Activated CD8-positive, alpha-beta memory T cell treated with anti-CD3 and anti-CD28 coated beads for 4 hours (primary cell): ENCODE data around the gene MC1R.

ENCODE experiments used
- DNase-seq, 2 donors: peaks; one replicate each; pipeline ENCODE4 v3.0.0-alpha.2; 2020; ENCODE audit warnings: low read depth in 2 of 2

MC1R gene

DNA sequence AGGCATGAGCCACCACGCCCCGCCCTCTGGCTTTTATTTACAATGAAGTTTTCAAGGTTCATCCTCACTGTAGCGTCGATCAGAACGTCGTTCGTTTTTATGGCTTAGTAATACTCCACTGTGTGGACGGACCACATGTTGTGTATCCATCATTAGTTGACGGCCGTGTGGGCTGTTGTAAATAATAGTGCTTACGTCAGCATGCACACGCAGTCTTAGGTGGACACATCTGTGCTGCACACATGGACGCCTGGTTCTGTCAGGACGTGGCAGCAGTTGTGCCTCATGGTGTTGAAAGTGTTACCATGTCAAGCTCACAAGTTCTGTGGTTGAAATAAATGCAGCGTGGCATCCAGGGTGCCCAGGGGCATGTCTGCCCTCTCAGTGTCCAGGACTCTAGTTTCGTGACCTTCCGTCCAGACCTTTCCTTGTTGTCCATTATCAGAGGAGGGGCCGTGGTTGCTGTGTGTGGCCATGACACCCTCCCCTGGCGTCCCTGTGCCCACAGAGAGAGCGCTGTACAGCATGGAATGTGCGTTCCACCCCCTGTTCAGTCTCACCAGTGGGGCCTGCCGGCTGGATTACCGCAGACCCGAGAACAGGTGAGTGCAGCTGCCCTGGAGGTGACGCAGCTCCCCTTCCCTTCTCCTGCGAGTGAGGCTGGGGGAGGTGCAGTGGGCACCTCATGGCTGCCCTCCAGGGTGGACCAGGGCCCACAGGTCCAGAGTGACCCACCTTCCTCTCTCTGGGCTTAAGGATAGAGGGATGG lies 23.0 kb upstream of the MC1R start:
- no peak for DNase-seq

DNA sequence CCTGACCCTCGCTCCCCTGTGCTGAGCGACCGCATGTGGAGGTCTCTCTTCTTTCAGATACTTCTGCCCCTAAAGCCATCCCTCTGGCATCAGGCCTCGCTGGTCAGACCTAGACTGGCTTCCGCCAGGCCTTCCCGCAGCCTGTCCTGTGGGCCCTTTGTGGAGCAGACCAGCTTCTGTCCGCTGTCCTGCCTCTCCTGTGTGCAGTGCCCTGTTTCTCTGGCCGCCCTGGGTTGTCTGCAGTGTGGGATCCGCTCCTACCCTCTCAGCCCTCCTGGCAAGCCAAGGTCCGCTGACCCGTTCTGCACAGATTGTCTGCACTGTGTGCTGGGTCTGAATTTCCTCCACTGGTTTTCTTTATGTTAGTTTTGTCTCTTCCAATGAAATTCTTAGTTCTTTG lies 21.5 kb upstream of the MC1R start:
- DNase-seq = no peak

DNA sequence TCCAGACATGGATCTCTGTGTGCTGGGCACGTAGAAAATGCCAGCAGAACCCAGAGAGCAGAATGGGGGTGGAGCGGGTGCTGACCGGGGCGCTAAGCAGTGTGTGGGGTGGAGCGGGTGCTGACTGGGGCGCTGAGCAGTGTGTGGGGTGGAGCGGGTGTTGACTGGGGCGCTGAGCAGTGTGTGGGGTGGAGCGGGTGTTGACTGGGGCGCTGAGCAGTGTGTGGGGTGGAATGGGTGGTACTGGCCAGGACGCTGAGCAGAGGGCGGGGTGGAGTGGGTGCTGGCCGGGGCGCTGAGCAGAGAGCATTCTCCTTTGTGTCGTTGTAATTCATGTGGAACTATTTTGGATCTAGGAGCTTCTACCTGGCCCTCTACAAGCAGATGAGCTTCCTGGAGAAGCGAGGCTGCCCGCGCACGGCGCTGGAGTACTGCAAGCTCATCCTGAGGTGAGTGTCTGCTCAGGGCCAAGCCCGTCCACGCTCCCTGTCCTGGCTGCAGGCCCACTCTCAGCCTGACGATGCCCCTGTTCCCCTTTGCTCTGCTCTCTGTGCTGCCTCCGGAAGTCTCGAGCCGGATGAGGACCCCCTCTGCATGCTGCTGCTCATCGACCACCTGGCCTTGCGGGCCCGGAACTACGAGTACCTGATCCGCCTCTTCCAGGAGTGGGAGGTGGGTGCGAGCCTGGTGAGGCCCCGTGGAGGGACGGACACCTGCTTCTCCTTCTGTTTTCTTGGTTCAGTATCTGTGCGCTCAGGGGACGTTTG lies 20.3 kb upstream of the MC1R start:
- DNase-seq = no peak

DNA sequence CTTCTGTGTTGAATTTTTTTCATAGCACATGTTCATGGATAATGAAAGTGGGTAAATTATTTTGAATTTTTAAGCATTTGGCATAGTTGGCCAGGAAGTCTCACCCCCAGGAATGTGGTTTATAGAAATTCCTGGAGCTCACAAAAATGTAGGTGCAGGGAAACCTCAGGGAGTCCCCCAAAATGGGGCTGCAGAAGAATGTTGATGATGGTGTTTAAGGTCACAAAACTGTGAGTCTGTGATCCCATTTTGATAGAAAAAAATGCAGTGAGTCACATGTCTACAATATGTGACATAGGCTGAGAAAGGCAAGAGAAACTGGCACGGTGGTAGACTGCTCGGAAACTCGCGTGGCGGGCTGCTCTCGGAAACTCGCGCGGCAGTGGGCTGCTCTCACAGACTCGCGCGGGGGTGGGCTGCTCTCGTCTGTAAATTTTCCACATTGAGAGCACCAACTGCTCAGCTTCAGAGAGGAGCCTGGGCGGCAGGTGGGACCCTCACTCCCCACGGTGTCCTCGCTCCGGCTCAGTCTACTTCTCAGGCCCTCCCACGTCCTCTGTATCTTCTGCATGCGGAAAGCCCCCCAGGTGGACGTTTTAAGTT lies 18.7 kb upstream of the MC1R start:
- no peak for DNase-seq

DNA sequence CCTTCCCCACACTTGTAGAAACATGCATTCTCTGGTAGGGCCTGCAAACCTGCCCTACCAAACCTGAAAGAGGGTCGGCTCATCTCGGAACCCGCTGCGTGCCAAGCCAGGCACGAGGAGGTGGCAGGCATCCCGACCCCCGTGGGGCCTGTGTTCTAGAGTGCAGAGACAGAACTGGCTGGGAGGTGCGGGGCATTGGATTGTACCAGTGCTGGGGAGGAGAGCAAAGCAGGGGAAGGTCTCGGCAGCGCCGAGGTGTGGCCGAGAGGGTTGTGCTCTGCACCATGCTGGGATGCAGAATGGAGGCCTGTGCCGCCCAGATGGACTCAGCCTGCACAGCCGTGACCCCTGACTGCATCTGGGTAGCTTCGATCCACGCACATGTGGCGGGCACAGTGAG lies 17.8 kb upstream of the MC1R start:
- DNase-seq = no peak

DNA sequence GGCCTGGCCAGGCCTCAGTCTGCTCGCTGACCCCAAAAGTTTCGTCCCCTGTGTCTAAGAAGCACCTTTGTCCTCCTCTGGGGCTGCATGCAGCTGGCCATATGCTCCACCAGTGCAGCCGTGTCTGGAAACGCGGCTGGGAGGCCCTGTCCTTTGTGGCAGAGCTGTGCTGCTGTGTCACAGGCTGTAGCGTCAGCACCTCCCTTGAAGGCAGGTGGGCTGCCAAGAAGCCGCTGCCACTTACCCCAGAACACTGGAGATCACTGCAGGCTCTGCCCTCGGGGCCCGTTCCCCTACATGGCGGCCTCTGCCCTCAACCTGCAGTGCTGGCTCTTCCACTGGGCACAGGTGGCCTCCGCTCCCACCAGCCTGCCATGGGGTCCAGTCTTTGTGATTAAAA lies 15.7 kb upstream of the MC1R start:
- DNase-seq = no peak

DNA sequence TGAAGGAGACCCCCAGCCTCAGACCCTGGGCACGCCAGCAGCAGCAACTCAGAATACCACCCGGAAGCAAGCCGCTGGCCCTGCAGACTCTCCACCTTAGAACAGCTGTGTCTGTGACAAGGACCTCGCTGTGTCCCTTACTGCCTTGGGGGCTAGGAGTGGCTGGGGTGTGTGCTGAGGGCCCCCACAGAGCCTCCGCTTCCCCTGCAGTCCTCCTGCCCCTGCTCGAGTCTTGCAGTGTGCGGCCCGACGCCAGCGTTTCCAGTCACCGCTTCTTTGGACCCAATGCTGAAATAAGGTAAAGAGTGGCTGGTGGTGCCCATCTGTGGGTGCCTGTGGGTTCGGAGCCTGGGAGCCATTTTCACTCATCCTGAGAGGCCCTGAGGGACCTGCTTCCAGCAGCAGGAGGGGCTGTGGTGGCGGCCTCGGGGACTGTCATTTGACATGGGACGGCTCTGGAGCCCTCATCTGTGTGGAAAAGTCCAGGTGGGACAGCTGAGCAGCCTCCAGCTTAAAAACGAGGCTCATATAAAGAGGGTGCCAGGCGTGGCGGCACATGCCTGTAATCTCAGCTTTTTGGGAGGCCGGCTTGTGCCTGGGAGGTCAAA lies 14.7 kb upstream of the MC1R start:
- DNase-seq = no peak

DNA sequence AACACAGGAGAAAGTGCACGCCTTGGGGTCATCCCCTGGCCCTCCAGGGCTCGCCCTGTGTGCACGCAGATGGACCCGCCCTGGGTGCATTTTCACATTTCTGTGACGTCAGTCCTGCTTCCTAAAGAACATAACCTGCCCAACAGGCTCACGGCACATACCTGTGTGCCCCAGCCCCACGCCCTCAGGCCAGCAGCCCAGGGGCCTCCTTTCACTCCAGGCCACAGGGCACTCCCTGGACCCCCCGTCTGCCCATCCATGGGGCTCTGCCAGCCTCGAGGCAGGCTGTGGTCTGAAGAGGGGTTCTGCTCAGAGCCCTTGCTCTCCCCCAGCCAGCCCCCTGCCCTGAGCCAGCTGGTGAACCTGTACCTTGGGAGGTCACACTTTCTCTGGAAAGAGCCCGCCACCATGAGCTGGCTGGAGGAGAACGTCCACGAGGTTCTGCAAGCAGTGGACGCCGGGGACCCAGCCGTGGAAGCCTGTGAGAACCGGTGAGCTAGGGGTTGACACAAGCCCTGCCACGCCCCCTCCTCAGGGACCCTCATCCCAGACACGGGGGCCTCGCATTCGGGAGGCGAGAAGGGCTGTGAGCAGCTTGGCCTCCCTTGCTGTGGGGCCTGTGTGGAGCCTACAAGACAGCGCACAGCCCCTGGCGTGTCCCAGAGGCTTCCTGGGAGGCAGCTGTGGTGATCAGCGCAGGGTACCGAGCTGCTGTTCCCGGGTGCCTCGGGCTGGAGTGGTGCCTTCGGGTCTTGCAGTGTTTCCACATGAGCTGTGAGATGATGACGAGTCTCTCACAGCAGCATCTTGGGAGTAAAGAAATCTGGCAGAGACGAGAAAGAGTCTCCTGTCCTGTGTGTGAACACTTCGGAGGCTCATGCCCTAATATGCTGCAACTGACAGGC lies 13.8 kb upstream of the MC1R start:
- no peak for DNase-seq

DNA sequence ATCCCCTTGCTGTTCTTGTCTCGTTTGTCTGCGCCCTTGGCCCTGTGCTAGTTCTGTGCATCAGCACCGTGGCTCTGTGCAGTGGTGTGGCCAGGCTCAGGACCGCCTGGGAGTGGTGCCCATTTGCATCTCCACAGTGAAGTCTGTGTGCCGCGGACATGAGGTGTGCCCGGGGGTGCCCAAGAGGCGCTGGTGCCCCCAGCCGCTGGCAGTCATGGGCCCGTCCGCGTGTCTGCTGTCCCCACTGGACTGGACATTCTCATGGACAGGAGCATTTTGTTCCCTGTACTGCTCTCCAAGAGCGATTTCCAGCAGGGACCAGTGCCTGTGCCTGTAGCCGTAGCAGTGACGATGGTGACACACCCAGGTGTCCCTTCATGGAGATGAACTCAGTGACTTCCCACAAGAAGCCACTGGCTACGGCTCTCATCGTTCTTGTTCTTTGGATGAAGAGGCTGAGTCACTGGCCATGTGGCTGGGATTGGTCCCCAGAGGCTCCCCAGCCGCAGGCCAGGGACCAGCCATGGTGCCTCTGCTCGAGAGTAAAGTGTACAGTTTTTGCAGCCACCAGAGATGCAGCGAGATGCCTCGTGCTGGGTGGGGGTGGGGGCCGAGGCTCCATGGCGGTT lies 13.0 kb upstream of the MC1R start:
- DNase-seq = no peak

DNA sequence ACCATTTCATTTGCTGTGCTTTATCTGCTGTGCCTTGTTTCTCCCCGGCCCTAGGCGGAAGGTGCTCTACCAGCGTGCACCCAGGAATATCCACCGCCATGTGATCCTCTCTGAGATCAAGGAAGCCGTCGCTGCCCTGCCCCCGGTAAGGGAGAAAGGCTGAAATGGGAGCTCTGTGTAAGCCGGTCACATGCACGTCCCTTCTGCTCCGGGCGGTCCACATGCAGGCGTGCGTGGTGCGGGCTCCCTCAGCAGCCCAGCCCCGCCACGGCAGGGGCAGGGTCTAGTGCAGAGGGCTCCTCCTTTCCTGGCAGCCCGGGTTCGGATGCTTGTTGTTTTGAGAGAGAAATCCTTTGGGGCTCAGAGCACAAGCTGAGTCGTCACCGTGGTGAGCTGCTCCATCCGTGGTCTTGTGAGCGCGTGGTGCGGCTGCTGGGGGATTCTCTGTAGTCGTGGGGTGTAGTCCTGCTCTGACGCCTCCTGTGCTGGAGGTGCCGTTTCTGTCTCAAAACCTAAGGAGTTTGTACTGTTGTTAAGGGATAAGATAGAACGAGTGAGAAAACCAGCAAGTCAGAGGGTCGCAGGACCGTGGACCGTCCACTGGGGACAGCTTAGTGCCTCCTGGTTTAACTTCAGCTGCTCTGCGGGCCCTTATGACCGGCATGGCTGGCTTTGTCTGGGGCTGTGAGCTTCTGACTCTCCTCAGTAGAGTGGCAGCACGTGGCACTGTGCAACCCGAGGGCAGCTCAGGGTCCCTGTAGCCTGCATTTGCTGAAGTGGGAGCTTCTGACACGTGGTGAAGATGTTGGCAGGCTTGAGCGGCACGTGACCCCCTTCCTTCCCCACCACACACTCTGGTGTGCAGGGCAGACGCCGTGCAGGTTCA lies 12.3 kb upstream of the MC1R start:
- no peak for DNase-seq

DNA sequence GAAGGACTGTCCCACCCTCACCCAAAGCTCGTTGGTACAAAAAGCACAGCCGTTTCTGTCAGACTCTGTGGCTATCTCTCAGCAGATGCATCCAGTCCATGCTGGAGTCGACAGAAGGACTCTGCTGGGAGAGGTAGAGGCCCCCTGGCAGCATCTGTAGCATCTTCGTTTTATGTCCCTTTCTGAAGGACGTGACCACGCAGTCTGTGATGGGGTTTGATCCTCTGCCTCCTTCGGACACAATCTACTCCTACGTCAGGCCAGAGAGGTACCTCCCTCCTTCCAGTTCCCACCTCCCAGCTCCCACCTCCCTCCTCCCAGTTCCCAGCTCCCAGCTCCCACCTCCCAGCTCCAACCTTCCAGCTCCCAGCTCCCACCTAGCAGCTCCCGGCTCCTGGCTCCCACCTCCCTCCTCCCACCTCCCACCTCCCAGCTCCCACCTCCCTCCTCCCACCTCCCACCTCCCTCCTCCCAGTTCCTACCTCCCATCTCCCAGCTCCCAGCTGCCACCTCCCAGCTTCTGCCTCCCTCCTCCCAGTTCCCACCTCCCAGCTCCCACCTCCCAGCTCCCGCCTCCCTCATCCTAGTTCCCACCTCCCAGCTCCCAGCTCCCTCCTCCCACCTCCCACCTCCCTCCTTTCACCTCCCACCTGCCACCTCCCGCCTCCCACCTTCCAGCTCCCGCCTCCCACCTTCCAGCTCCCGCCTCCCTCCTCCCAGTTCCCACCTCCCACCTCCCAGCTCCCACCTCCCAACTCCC lies 11.4 kb upstream of the MC1R start:
- DNase-seq = no peak

DNA sequence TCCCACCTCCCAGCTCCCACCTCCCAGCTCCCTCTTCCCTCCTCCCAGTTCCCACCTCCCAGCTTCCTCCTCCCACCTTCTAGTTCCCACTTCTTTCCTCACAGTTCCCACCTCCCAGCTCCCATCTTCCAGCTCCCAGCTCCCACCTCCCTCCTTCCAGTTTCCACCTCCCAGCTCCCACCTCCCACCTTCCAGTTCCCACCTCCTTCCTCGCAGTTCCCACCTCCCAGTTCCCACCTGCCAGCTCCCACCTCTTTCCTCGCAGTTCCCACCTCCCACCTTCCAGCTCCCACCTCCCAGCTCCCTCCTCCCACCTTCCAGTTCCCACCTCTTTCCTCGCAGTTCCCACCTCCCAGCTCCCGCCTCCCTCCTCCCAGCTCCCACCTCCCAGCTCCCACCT lies 10.4 kb upstream of the MC1R start:
- DNase-seq = no peak

DNA sequence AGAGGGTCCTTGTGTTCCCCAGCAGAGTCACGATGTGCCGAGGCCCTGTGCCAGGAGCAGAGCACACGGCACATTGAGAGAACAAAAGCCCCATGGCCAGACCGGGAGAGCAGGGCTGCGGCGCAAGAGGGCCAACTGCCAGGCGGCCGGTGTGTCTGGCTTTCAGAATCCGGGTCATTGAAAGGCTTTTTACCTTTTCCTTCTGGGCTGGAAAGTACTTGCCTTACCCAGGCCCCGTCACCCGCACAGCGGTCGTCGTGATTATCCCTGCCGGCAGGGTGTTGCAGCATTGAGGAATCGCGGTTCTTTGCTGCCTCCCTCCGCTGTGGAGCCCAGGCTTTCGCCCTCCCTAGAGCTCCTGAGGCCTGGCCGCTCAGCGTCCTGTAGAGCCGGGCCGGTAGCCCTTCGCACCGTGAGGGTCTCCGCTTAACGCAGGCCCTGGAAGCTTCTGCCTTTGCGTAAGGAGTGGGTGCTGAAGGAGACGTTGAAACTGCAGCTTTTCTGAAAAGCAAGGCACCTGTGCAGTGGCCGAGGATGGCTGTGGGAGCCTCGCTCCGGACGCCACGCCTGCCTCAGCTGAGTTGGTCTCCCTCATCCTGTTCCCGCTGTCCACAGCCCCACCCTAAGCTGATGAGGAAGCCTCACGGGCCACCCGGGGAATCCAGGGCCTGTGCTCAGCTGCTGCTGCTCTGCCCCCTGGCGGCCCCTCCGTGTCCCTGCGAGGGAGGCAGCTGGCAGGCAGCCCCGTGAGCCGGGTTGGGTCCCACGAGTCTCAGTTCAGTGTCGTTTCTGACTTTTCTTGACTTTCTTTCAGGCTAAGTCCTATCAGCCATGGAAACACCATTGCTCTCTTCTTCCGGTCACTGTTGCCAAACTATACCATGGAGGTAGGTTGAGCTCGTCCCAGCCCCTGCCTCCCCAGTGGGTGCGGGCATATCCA lies 8.6 kb upstream of the MC1R start:
- no peak for DNase-seq

DNA sequence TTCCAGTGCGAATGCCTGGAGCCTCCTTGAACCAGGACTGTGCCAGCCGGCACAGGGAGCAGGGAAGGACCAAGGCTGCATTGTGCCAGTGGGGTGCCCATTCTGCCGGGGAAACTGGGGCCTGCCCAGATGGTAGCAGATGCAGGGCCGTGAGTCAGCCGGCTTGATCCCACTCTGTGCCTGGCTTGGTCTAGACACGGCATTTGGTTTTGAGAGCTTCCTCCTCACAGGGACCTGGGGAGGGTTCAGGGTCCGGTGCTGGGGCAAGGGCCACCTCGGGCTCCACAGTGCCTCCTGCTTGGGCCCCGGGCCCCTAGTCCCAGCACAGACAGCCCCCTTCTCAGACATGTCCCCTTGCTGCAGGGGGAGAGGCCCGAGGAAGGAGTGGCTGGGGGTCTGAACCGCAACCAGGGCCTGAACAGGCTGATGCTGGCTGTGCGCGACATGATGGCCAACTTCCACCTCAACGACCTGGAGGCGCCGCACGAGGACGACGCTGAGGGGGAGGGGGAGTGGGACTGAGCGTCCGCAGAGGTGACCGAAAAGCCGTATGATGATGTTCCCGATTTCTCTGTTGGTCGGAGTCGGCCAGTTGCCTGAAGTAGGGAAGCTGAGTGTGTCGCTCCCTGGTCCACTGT lies 7.8 kb upstream of the MC1R start:
- no peak for DNase-seq

DNA sequence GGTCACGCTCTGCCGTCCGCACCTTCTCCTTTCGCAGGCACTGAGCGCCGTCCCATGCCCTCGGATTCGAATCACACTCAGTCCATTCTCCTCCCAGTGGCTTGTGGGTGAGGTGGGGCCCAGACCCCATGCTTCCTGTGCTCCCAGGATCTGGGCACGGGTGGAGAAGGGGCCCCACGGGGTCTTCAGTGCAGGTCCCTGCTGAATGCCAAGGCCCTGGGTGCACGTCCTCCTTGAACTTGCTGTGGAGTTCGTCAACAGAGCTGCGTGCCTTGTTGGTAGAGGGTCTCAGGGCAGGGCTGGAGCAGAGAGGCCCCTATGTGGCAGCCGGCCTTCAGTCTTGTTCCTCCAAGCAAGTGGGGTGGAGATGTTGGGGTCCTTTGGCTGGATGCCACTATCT lies 7.3 kb upstream of the MC1R start:
- DNase-seq = no peak

DNA sequence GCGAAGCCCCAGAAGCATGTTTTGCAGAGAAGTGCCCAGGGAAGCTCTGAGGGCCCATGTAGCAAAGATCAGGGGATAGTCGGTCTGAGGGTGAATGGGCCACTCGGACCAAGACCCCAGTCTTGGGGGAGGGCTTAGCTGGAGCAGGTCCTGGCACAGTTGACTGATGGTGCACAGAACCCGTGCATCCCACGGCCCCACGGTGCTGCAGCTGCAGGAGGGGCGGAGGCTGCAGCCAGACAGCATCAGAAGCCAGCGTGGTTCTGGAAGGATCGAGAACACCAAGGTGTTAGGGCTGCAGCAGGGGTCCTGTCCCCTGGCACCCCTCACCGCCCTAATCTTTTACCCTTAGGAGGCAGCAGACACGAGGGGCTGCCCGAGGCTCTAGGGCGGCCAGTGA lies 6.5 kb upstream of the MC1R start:
- DNase-seq = no peak

DNA sequence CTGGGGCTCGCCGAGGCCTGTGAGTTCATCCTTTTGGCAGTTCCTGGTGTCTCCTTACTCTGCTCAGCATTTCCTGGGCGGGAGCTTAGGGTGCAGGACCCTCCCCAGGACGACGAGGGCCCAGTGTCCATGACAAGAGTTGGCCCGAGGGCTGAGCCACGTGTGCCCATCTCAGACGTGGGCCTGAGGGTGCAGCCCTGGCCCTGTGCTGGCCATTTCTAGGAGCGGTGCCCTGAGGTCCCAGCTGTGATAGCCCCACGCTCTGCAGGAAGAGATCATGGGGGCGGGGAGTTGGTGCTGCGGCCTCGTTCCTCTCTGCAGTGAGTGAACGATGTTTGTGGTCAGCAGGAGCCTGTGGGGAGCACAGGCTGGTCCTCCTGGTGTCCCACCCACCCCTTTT lies 6.0 kb upstream of the MC1R start:
- DNase-seq = no peak
